Rectal smooth muscle tissue (tissue), 1 donor: ENCODE results near the gene PDE2A.

Experiments used
- H3K27ac ChIP-seq: one replicate; pipeline ENCODE4 v1.7.0; 2013; ENCODE audit warnings: low read depth, low read length, inconsistent platforms
- H3K27me3 ChIP-seq: one replicate; pipeline ENCODE4 v1.7.0; 2013; ENCODE audit warnings: low read length; ENCODE audit not compliant: control insufficient read depth, insufficient read depth
- H3K36me3 ChIP-seq: one replicate; pipeline ENCODE4 v1.7.0; 2013; ENCODE audit warnings: low read length; ENCODE audit not compliant: control insufficient read depth, insufficient read depth
- H3K4me1 ChIP-seq: one replicate; pipeline ENCODE4 v1.7.0; 2013; ENCODE audit warnings: low read length; ENCODE audit not compliant: control insufficient read depth, insufficient read depth
- H3K4me3 ChIP-seq: one replicate; pipeline ENCODE4 v1.7.0; 2013; ENCODE audit warnings: low read length
- H3K9ac ChIP-seq: one replicate; pipeline ENCODE4 v1.7.0; 2013; ENCODE audit warnings: low read length

Gene PDE2A

DNA sequence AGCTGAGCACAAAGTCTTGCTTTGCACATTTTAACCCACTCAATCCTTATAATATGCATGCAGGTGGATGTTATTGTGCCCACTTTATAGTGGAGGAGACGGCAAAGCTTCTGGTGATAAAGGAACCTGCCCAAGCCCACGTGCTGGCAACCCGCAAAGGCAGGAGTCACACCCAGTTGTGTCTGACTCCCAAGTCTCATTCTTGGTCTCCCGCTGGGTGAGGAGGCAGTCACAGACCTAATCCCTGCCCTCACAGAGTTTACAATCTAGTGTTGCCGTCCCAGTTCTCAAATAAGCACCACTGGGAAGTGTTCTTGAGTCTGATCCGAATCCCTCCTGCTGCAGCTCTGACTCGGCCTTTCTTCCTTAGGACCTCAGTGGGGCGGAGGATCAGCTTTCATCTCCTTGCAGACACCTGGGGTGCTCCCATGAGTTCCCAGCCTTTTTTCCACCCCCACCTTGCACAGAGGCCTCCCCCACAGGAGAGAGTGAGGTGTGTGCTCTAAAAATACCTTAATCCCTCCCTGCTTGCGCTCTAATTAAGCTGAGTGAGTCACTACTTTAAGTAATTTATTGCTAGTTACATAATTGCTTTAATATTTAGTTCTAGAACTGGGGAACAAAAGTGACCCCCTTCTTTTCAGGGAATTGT, 15.1 kb downstream of the PDE2A start:
- Histone ChIP-seq H3K27ac (no peak overlapping the region), H3K9ac (no peak overlapping the region), H3K4me1 (no peaks in the 10 kb centered on the region), H3K4me3 (no peak overlapping the region), H3K27me3 (peaks cover 2% of the 10 kb centered on the region), H3K36me3 (no peaks in the 10 kb centered on the region)

DNA sequence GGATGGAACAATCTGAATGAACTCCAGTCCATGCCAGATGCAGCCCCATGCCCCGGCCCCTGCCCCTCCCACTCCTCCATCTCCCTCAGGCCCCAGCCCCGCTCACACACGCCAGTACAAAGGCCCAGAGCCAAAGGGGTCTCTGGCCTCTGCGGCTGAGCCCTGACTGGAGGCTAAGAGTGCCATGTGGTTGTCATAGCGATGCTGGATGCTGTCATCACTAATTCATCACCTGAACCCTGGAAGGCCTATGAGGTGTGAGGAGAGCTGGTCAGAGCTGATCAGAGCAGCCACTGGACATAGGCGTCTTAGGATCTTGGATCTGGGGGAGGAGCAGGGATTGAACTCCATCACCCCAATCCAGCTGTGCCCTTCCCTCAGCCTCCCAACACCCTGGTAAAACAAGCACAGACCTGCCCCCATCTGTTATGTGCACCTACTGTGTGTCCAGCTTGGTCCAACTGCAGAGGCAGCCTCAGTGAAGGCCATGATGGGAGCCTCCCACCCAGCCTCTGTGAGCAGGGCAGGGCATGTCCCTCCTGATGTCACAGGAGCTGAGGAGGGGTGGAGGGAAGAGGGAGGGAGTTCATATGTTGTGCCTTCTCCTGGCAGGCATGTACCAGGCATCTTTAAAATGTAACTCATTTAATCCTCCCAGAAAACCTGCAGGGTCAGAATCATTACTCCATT, 16.7 kb downstream of the PDE2A start:
- Histone ChIP-seq H3K9ac (no peak overlapping the region), H3K27ac (no peak overlapping the region), H3K4me3 (no peak overlapping the region), H3K4me1 (no peaks in the 10 kb centered on the region), H3K36me3 (no peaks in the 10 kb centered on the region), H3K27me3 (no peaks in the 10 kb centered on the region)

DNA sequence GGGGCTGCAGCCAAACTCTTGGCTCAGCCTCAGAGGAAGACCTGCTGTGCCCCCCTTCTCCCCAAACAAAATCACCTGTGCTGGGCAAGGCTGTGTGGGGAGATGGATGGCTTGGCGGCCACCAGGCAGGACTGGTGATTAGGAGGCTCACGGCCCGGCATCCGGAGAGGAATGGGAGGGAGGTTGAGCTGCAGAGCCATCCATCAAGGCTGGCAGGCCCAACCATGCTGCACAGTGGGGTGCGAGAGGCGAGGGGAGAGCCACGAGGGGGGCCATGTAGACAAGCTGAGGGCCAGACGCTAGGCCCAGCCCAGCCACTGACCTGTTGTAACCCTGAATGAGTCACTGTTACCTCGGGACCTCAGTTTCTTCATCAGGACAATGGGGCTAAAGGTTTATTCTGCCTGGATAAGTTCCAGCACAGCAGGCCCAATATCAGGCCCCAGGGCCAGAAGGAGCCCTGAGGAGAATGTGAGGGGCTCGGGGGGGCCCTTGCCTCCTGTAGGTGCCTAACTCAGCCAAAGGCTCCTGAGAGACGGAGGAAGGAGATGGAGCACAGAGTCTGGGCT, 18.2 kb downstream of the PDE2A start:
- H3K4me1 ChIP-seq = no peaks in the 10 kb centered on the region
- H3K9ac ChIP-seq = no peak overlapping the region
- no peak overlapping the region for H3K4me3 ChIP-seq
- no peaks in the 10 kb centered on the region for H3K36me3 ChIP-seq
- no peaks in the 10 kb centered on the region for H3K27me3 ChIP-seq
- H3K27ac ChIP-seq = no peak overlapping the region

DNA sequence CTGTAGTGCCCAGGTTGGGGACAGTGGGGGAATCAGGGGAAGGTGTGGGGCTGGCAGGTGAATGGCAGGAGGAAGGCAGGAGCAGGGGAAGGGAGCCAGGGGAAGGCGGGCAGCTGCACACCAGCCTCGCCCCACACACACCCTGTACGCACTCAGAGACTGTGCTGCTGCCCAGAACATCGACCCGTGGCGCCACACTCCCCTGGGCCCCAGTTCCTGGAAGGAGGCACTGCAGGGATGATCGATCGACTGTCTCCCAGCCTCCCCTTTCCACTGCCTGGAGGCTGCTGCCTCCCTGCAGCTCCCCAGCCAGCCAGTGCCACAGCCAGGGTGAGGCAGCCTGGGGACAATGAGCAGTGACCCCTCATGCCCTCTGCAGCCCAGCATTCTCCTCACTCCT, 19.2 kb downstream of the PDE2A start:
- H3K4me3 ChIP-seq = no peak overlapping the region
- no peaks in the 10 kb centered on the region for H3K36me3 ChIP-seq
- no peaks in the 10 kb centered on the region for H3K4me1 ChIP-seq
- H3K9ac ChIP-seq = no peak overlapping the region
- H3K27me3 ChIP-seq = no peaks in the 10 kb centered on the region
- H3K27ac ChIP-seq = no peak overlapping the region

DNA sequence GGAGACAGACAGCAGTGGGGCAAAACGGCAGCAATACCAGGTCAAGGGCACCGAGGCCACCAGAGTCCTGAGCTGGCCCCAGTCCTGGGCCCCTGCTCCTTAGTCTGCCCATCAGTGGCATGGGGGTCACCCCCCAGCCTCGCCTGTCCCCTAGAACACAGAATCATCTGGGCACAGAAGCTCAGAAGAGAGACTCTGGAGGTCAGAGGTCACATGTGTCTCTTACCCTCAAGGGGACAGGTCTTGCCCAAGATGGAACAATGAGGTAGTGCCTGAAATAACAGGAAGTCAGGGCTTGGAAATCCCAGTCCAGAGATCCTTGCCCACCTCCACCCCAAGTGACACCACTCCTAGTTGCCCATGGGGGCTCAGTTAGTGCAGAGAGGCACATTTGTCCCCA, 20.6 kb downstream of the PDE2A start:
- Histone ChIP-seq H3K9ac (no peak overlapping the region), H3K27ac (no peak overlapping the region), H3K4me1 (no peaks in the 10 kb centered on the region), H3K4me3 (no peak overlapping the region), H3K36me3 (no peaks in the 10 kb centered on the region), H3K27me3 (no peaks in the 10 kb centered on the region)

DNA sequence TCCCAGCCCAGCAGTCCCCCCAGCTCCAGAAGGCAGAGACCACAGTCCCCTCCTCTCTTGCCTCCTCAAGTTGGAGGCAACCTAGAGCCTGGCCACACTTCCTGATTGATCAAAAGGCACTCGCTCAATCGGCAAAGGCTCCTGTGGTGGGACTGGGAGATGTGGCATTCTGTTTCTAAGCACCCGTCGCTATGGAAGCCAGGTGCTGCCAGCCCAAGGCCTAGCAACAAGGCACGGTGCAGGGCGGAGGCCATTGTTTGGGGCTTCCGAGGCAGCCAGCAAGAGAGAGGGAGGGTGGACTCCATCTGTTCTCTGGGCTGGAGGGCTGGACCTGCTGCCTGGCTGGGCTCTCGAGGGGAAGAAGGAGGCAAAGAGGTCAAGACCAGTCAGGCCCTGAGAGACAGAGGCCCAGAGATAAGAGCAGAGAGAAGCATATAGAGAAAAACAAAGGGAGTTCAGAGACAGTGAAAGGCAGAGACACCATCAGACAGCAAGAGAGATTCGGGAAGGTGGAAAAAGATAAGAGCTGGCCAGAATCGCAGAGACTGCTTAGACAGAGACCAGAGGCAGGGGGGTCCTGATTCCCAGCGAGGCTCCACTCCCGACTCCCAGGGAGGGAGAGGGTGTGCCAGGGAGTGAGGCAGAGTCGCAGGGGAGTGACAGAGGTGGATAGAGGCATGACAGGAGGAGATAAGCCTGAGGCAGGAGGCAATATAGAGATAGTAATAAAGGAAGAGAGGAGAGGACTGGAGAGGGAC, 21.2 kb downstream of the PDE2A start:
- H3K4me1 ChIP-seq = no peaks in the 10 kb centered on the region
- H3K36me3 ChIP-seq = no peaks in the 10 kb centered on the region
- no peak overlapping the region for H3K4me3 ChIP-seq
- no peaks in the 10 kb centered on the region for H3K27me3 ChIP-seq
- no peak overlapping the region for H3K27ac ChIP-seq
- H3K9ac ChIP-seq = no peak overlapping the region

DNA sequence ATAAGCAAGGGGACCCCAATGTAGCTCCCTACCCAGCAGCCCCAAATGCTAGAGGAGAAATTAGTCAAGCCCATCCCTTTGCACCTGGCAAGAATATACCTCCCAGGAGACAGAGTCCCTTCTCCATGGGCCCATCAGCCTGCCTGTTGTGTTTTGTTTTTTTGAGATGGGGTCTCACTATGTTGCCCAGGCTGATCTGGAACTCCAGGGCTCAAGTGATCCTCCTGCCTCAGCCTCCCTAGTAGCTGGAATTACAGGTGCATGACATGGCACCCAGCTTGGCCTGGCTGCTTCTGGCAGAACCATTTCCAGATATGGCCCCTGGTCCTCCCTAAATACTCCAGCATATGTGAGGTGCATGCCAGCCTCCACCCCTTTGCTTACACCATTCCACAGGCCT, 22.1 kb downstream of the PDE2A start:
- H3K27ac ChIP-seq = no peak overlapping the region
- no peaks in the 10 kb centered on the region for H3K4me1 ChIP-seq
- H3K9ac ChIP-seq = no peak overlapping the region
- H3K36me3 ChIP-seq = no peaks in the 10 kb centered on the region
- H3K27me3 ChIP-seq = no peaks in the 10 kb centered on the region
- no peak overlapping the region for H3K4me3 ChIP-seq

DNA sequence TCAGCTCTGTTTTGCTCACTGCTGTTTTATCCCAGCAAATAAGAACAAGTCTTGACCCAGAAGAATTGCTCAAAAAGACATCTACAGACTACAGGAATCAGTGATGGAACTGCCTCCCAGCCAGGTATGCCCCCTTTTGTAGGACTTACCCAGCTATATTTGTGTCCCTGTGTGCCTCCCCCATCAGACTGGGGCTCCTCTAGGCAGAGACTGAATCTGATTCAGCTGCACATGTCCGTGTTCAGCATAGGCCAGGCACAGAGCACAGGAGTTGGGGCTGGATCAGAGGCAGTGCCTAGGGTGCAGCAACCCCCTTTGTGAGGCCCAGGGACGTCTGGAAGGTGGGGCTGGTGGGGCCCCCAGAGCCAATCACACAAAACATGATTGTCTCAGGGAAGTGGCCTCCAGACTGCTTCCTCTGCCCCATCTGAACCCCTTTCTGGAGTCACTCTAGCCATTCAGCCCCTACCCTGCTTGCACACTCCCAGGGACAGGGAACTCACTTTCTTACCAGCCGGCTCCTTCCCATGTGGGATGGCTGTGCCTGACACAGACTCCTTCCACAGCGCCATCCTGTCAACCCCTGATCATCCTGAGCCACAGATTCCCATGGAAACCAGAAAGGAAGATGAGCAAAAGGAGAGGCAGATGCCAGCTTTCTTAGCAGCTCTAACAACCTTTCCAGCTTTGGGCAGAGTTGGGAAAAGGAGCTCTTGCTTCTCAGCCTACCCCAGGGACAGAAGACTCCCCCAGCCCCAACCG, 24.8 kb downstream of the PDE2A start:
- no peak overlapping the region for H3K27ac ChIP-seq
- no peak overlapping the region for H3K4me3 ChIP-seq

DNA sequence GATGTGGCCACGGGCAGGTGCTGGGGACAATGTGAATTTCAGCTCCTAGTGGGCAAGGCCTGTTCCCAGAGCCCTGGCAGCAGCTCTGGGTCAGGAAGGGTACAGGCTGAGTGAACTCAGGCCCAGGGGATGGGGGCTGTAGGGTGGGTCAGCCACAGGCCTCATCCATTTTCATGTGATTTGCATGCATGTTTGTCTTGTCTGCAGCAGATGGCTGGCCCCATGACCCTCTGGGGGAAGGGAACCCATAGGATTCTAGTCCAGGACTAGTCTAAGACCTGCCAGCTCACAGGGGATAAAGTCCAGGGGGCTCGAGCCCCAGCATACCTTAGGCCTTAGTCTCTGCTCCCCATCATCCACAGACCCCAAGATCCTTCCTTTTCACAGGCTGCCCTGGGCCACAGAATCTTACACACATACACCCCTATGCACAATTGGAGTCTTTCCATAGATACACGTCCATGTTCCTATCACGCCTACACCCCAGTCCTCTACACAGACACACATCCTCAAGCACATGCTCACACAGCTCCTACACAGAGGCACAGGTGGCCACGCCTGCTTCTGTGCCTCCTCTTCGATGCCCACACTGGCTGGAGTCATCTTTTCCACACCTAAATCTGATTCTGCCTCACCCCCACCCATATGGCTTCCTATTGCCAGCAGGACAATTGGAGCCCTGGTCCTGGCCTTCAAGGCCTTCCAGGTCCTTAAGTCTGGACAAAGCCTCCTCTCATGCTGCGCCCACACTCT, 25.7 kb downstream of the PDE2A start:
- no peak overlapping the region for H3K9ac ChIP-seq
- H3K4me3 ChIP-seq = no peak overlapping the region
- H3K36me3 ChIP-seq = no peaks in the 10 kb centered on the region
- H3K27me3 ChIP-seq = no peaks in the 10 kb centered on the region
- no peaks in the 10 kb centered on the region for H3K4me1 ChIP-seq
- no peak overlapping the region for H3K27ac ChIP-seq

More for the DNA sequence above, 24.8 kb downstream of the PDE2A start:
- H3K36me3 ChIP-seq = no peaks in the 10 kb centered on the region
- H3K9ac ChIP-seq = no peak overlapping the region
- H3K4me1 ChIP-seq = no peaks in the 10 kb centered on the region
- H3K27me3 ChIP-seq = no peaks in the 10 kb centered on the region

DNA sequence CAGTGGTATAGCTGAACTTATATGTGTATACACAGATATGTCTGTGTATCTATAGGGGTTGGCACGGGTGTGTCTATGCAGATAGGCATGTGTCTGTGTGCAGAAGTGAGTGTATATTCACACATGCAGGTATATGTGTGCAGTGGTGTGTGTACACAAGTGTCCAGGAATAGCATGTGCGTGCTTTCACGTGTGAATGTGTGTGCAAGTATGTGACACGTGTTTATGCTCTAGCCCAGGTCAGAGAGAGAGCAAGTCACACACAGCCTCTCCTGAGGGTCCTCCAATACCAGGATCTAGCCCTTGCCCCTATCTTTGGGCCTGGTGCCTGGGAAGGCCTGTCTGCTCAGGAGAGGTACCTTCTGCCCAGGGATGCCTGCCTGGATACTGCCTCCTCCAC, 26.3 kb downstream of the PDE2A start:
- Histone ChIP-seq H3K27ac (no peak overlapping the region), H3K4me1 (no peaks in the 10 kb centered on the region), H3K36me3 (no peaks in the 10 kb centered on the region), H3K9ac (no peak overlapping the region), H3K4me3 (no peak overlapping the region), H3K27me3 (peaks cover 2% of the 10 kb centered on the region)

DNA sequence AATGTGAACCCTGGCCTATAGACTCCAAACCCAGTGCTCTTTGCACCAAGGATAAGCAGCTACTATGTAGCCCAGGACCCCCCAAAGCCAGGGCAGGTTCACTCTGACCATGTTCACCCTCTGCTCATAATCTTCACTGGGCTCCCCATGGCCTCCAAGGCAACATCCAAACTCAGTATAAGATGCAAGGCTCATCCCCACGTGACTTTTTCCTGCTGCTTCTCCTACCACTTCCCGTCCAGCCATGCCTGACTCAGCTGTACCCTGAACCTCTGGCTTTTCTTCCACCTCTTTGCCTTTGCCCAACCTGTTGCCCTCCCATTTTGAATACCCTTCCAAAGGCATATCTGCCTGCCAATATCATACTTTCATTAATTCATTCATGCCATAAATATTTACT, 27.8 kb downstream of the PDE2A start:
- Histone ChIP-seq H3K27me3 (peaks cover 2% of the 10 kb centered on the region), H3K9ac (no peak overlapping the region), H3K27ac (no peak overlapping the region), H3K4me3 (no peak overlapping the region), H3K4me1 (peaks cover 2% of the 10 kb centered on the region), H3K36me3 (no peaks in the 10 kb centered on the region)
